NCI-H1417 (cell line): ENCODE results near the gene GAS6.
A peak's percentile ranks its signal among the peaks of the same experiment; 100 is the strongest.
"Not testable (repeated sequence)": the region's sequence is repeated elsewhere in the genome, so short reads cannot be mapped to it uniquely, and the experiment has no call there.

Experiments
- DNase-seq, 3 experiments: peaks; one replicate each; lab custom pipeline; 2025; lab: John Stamatoyannopoulos, UW

Gene GAS6

DNA sequence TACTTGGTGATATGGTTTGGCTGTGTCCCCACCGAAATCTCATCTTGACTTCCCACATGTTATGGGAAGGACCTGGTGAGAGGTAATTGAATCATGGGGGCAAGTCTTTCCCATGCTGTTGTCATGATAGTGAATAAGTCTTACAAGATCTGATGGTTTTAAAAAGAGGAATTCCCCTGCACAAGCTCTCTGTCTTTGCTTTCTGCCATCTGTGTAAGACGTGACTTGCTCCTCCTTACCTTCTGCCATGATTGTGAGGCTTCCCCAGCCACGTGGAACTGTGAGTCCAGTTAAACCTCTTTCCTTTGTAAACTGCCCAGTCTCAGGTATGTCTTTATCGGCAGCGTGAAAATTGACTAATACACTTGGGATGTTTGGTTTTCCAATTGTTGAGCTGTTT, 4.0 kb upstream of the GAS6 start:
- DNase-seq = not testable (repeated sequence)

DNA sequence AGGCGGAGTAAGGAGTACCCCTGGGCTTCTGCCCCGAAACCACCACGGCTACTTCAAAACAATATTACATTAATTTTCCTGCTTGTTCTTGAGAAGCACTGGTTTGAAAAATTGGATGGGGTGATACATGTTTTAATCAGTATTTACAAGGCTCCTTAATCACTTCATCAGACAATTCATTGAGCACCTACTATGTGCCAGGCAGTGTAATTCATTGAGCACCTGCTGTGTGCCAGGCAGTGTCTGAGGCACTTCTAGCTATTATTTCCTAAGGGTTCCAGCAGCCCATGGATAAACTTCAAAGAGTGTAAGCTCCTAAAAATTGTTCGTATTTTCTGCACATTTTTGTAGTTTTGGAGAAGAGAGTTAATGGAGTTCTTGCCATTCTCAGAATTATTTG, 1.6 kb upstream of the GAS6 start:
- DNase-seq = no peak

DNA sequence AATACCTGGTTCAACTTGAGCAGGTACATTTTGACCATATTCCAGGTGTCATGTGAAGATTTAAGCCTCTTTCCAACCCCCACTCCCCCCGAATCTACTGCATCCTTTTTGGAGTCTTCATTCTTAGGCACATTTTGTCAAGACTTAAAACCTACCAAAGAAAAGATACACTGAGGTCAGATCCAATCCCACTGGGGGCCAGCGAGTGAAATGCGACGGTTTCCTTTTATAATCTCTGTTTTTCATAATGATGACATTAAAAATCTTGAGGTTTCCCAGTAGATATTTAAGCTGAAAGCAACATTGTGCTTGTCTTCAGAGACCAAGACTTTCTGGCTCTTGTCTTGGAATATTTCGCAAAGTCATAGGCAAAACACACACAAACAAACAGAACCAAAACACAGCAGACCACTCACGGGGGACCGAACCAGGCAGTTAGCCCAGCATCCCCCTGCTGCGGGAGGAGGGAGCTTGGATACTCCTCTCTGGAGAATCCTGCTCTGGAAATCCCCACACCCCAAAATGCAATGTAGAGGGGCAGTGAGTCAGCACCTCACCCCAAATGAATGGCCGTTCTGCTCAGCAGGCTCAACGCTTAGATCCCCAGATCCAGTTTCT, 506 bp upstream of the GAS6 start:
- peak; percentile 24 to 67 (median 41) for DNase-seq

DNA sequence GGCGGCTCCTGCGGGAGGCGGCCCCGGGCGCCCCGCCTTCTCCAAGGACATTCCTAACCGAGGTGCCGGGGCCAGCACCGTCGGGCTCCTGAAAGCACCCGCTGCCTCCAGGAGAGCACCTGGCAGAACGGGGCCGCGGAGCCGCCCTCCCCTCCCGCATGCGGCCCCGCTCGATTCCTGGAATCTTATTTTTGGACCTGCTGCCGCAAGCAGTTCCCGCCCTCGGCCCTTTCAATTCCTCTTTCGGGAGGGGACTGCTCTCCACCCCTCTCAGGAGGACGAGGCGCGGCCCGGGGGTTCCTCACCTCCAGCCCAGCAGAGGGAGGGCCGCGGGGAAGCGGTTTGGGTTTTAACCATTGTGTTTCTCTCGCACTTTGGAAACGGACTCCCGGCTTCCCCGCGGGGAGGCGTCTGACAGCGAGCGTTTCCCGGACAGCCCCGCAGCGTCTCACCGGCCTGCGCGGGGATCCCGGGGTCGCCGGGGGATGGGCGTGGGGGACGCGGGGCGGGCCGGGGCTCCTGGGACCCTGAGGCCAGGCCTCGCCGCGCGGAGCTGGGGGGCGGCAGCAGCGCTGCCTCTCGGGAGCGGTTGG, 849 bp downstream of the GAS6 start:
- DNase-seq = peak; percentile 46 to 63 (median 59)

DNA sequence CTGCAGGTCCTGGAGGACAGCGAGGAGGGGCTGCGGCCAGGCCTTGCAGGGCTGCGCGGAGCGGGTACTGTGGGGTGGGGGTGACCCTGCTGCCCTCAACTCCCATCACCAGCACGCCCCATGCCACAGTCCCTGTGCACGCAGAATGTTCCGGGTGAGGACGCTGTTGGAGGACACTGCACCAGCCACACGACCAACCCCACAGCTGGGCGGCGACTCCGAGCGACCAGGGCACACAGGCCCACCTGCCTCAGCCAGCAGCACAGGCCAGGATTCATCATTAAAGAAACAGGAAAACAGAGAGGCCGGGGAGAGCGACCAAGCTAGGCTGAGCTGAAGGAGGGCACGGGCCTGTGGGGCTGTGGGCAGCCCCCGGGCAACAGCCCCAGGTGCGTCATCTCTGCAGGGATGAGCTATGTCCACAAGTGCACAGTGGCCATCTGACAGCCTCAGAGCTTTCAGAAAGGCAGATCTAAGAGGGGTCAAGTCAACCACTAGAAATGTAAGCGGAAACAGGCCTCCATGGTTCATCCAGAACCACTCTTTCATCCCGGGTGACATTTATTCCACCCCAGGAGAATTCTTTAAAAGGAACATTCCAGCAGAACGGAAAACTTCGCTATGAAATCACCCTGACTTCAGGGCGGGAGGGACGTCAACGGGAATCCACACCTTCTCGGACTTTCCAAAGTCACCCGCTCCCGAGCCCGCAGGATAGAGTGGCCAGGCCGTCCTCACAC, 1.5 kb downstream of the GAS6 start:
- no peak for DNase-seq

DNA sequence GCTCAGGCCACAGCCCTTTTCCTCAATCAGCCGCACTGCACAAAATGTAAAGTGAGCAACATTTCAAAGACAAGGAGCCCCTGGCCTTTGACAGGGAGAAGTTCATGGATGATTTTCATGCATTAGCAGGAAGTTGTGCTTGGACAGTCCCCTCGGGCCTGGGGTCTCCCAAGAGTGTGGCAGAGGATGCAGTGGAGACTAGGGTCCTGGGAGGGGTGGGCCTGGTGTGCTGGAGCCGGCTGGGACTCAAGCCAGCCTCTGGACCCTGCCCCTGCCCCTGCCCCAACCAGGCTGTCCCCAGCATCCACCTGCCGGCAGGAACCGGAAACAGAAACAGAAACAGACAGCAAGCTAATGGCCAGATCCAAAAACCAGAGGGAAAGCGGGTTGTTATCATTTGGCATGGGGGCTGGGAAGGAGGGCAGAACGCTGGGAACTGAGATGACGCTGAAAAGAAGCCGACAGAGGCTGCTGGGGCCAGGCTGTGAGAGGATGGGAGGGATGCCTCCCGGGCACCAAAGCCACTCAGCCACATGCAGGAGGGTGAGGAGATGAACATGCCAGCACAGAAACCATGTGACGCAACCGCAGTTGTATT, 2.3 kb downstream of the GAS6 start:
- DNase-seq = no peak

DNA sequence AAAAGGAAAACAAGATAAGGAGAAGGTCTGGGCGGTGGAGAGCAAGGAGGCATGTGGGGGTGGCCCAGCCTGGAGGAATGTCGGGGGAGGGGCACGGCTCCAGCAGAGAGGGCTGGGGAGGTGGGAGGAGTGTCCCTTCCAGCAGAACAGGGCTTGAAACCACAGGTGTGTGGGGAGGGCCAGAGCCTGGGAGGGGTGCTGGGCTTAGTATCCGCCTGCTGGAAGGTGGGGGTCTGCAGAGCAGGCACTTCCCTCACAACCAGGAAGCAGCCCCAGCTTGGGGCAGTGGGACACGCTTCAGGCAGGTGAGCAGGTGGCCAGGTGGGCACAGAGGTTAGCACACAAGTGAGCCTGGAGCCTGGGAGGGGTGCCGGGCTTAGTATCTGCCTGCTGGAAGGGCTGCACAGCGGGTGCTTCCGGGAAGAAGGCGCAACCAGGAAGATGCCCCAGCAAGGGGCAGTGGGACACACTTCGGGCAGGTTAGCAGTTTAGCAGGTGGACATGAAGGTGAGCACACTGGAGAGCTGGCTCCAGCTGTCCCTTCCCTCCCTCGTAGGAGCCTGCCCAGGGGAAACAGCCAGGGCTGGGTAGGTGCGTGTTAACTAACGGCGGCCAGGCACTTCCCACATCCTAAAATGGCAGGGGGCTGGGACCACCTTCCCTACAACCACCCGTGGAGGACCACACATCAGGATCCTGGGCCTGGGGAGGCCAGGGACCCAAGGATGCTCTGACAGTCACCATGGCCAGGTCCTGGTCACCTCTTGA, 3.0 kb downstream of the GAS6 start:
- peak in 2 of 3 experiments; percentile 30 to 54 for DNase-seq

DNA sequence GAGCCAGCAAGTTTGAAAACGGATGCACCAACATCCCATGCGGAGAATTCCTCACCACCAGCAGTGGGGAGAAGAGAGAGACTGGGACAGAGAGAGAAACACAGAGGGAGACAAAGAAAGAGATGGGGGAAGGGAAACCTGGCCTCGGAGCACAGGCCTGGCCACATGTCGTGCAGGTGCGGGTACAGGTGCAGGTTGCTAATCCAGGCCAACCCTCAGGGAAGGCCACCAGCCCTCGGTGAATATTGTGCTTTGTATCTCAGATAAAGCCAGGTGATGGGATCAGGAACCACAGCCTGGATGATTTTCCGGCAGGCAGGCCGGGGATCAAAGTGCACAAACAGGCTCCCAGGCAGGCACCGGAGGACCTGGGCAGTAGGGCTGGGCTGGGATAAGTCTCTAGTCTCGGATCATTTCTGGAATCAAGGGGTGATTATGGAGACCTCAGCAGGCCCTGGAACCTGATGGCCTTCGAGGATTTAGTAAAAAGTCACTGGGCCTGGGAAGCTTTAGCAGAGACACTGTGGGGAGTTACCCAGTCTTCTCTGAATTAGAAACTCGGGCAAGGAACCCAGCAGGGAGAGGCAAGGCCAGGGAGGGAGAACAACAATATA, 3.7 kb downstream of the GAS6 start:
- DNase-seq = peak in 1 of 3 experiments; percentile 42

DNA sequence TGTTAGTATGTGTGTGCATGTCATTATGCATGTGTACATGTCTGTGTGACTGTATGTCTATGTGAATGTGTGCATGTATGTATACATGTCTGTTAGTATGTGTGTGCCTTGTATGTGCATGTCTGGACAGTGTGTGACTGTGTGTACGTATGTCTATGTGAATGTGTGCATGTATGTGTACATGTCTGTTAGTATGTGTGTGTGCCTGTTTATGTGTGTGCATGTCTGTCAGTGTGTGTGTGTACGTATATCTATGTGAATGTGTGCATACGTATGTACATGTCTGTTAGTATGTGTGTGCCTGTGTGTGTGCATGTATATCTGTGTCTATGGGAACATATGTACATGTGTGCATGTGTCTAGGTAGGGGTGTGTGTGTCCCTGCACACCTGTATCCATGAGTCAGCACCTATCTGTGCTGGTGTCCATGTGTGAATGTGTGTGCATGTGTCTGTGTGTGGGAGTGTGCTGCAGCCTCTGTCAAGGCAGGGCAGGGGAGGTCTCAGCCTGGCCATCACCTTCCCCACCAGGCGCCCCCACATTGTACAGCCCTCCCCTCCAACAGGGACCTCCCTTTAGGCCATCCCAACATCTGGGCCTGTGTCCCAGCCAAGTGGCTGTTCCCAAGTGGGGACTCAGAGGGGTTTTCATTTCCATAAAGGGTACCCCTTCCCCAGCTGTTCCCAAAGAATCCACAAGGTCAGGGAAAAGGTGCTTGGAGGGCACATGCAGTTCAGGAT, 4.4 kb downstream of the GAS6 start:
- DNase-seq = no peak

DNA sequence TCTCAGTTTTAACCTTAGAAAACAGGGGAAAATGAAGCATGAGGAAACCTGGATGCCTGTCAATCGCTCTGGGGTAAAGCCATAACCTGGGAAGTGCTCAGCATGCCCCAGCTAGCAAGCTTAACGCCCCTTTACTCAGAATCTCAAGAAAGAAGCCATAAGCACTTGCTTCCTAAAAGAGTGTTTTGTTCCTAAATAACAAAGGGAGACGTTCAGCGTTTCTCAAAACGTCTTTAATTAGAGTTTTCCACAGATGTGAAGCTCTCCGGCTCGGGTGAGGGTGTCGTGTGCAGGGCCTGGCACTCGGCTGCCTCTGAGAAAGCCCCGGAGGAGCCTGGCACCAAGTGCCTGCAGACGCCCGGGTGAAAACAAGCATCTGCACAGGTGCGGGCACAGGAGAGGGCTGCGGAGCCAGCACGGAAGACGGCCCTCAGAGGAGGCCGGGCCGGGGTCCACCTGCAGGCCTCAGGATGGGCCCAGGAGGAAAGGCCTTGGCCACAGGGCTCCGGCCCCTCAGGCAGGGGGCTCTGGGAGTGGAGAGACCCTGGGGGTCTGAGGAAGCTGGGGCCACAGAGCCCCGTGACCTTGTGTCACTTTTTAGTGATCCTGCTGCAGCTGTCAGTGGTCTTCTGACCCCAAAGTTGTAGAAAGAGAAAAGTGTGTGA, 6.2 kb downstream of the GAS6 start:
- no peak for DNase-seq

DNA sequence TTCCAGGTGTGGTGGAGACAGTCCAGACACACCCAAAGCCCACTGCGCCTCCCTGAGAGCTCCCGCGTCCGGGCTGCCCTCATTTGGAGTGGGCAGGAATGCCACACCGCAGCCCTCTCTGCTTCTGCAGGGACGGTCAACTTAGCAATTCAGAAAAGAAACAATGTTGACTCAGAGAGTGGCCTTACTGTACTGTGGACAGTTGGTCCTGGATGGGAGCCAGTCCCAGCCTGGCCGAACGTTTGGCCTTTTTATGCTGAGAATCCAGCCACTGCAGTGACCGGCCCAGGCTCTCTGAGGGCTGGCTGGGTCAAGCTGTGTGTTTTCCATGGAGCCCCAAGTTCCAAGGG, 7.2 kb downstream of the GAS6 start:
- no peak for DNase-seq

DNA sequence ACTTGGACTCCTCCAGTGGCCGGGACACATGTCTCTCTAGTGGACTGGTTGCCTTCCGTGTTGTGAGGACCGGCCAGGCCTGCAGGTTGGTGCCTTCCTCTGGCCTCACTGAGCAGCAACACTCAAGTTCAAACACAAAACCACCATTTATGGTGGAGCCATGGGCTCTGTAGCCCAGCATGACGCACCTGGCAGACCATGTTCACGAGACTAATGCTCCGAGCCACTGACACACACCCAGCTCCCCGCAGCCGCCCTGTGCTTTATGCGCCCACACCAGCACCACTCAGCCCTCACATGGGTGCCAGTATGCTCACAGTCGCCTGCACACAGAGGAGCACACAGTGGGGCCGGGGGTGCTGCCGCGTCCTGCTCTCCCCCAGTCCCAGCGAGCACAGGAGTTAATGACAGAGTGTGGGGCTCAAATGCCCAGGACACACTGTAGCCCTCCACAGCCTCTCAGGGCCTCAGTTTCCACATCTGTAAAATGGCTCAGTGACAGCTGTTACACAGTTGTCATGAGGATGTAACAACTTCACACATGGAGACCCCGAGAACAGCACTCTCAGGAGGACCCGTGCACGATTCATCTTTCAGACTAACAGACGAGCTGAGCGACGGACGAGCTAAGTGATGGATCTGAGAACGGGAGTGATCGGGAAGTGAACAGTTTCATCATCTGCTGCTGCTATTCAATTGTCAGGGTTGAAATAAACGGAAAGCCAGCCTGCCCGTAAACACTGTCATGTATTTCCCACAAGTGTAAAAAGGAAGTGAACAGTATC, 7.8 kb downstream of the GAS6 start:
- no peak for DNase-seq

DNA sequence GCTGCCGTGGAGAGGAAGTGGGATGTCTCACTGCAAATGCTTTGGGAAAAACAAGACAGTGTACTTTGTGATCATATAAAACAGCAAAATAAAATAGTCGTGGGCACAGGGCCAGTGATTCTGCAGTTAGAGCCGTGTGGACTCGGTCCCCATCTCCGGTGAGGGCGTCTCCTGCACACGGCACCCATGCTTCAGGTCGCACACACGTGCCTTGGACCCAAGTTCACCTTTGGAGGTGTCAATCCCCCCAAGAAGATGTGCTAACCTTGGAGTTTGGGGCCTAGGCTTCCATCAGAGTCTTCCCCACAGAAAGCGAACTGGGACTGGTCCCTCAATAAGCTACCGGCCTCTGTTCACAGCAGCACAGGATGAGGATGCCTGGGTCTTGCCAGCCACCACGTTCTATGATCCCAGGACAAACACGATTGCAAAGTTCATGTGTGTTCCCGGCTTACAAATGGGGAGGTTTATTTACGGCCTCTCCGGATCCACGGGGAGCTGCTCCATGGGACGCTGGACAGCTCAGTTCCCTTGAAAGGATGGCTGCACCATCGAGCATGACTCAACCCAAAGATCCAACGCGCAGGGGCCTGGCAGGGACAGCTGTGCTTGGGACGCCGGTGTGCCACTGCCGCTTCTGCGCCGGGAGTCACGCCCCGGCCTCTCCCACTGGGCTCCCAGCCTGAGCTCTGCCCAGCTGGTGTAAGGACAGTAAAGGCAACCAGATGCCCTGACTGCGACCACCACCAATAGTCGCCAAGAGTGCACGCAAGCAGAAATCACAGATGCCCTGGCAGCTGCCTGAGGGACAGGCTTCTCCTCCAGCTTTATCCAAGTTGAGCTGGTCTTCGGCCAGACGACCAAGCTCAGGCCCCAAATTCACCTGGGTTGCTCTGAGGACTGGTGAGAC, 8.6 kb downstream of the GAS6 start:
- DNase-seq = no peak

DNA sequence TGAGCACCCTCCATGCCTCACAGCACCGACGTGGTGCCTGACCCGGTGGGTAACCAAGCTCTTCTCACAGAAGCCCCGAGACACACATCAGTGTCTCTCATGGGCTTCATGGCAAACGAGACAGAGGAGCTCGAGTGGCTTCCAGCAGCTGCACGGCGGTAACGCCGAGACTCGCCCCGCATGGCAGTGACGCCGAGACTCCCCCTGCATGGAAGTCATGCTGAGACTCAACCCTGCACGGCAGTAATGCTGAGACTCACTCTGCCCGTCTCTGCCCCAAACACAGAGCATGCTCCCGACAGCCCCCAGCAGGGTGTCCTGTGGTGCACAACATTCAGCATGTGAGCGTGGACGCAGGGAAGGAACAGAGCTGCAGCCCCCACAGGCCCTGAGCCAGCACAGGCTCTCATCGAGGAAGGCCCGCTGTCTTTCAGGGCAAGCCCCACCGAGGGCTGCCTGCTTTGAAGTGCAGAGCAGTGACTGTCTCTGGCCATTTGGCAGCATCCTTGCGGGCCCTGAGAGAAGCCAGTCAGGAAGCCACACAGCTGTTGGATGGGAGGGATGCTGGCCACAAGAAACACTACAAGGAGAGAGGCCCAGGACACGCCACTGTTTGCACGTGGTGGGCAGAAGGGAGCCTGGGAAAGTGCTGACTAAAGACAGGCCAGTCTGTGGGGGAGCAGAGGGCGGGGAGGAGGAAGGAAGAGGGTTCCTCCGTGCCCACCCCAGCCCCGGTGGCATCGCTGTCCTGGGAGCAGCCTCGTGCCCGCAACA, 9.5 kb downstream of the GAS6 start:
- peak; percentile 50 to 74 (median 61) for DNase-seq

DNA sequence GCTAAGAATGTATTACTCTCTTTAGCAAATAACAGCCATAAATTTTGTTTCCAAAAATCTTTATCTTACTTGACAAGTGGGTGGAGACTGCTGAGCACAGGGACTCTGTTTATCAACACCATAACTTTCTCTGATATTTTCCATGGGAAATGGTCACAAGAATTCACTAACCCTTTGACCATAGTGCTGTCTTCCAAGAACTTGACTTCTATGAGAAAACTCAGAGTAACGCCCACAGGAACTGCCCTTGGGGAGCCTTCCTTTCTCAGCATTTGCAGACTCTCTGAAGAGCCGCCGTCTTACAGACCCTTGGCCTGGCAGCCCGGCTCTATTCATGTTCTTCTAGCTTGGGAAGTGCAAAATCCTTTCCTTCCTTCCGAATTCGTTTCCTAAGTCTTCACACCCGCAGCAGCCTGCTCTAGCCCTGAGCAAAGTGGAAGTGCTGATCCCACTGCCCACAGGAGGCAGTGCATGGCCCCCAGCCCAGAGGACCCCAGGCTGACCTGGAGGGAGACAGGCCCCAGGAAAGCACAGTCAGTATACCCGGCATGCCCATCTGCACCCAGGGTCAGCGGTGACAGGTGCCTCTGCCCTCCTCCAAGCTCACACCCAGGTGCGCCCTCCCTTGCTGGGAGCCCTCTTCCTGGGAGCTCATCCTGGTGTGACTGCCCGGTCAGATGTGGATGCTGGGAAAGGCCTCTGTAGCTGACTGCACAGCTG, 10.2 kb downstream of the GAS6 start:
- DNase-seq = peak in 2 of 3 experiments; percentile 61 to 74

DNA sequence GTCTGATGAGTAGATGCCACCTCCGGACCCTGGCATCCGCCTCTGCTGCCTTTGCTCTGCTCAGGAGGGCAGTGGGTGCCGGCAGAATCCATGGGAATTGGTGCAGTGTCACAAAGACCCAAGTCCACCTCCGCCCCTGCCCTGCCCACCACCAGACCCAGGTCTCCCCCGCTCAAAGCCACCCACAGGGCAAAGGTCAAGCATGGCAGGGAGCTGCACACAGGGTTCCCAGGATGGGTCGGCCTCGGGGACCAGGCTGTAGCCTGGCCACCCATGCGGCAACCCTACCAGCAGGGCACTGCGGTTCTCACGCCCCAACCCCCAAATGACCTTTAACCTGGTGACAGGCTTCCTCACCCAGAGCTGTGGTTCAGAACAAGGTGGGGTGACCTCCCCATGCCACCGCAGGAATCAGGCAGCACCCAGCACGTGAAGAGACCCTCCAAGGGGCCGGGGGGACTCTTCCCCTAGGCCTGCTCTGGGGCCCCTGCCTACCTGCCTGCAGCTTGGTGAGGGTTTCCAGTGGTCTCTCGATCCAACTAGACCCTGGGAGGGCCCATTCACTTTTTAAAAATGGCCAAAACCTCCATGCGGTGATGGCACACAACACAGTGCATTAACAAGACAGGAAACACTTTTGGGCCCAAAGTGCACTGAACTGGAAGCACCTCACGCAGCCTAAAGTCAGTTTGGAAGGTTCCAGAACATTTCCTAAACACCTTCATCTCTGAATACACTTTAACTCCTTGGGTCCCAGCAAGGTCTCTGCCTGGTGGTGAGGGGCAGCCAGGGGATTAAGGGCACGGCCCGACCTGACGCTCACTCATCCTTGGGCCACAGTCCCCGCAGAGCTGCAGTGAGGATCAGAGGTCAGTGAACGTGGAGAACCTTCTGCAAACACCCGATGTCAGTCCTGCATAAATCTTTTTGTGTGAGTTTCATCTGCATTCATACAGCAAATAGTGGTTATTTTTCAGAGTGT, 11.0 kb downstream of the GAS6 start:
- DNase-seq = no peak
